NCI-H446 treated with DMSO at 0.1 percent for 48 hours (cell line): Measurements from ENCODE around the gene RPL28.

Experiments used
- DNase-seq: peaks from one replicate; lab custom pipeline; 2025; lab: John Stamatoyannopoulos, UW

Gene RPL28

DNA sequence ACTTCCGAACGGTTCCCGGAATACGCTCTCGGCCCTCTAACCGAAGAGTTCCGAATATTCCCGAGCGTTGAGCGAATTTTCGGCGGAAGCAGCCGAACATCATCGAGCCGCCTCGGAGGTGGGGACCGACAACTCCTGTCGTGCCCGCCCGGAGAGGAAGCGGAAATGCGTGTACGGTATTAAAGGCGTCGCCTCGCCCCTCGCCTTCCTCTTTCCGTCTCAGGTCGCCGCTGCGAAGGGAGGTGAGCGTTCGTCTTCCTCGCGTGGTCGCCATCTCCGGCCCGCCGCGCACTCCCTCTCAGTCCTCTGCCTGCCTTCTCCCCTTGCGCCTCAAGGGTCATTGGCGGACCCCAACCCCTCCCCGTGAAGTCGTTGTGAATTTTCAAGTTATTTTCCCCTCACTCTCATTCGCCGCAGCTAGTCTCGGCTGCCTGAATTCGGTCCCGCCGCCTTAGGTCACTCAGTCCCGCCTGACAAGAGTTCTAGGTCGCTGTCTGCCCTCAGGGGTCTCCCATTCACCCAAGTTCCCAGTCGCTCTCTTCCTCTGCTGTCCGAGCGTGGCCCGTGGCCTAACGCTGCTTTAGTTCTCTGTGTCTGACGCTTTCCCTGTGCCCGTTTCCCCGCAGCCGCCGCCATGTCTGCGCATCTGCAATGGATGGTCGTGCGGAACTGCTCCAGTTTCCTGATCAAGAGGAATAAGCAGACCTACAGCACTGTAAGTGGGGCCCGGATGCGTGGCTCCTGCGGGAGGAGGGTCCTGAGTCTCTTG lies at the start of gene RPL28:
TSS of gene RPL28 (plus strand) at position 209 of the 769 bp plus-strand sequence. CDS start at position 635, 426 bp downstream.
- peak; percentile 96 for DNase-seq

- no peak for DNase-seq
Measured at GRCh38 chr19:55336101-55336500, 49.6 kb upstream of the RPL28 start.

- DNase-seq = peak; percentile 100
Measured at GRCh38 chr19:55339105-55339888, 46.4 kb upstream of the RPL28 start, which contains the start of gene KMT5C. KMT5C (plus strand) TSS chr19:55339876; CDS start chr19:55341937, 2,061 bp downstream.

DNA sequence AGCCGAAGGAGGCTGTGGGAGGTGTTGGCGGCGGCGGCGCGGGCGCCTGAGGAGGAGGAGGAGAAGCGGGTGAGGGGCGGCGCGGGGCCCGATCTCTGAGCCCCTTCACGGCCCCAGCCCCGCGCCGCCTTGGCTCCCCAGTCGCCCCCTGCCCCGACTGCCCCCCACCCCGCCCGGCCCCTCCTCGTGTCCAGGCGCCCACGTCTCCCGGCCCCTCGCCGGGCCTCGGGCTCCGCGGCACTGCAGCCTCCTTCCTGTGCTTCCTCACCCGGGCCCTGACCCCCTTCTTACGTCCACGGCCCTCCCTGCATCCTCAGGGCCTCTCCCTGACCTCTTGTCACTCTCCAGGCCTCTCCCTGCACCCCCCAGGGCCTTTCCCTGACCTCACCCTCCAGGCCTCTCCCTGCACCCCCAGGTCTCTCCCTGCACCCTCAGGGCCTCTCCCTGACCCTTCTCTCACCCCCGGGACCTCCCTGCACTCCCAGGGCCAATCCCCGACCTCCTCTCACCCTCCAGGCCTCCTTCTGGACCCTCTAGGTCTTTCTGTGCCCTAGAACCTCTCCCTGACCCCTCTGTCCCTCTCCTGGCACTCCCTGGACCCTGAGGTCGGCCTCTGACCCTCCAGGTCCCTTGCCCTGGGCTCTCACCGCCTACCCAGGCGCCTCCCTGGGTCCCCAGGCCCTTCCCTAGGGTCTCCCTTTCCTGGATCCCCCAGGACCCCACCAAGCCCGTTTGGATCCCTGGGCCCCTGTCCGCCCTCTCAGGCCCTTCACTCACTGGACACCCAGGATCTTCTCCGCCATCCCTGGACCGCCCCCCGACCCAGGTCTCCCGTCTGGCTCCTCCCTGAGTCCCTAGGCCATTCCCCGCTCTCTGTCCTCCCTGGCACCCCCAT lies 45.6 kb upstream of the RPL28 start:
- DNase-seq = no peak

GRCh38 chr19:55340784-55341147 lies 45.0 kb upstream of the RPL28 start:
- no peak for DNase-seq

GRCh38 chr19:55341171-55341588 lies 44.6 kb upstream of the RPL28 start:
- peak; percentile 5 for DNase-seq

GRCh38 chr19:55341595-55342531 lies 43.9 kb upstream of the RPL28 start:
- no peak for DNase-seq

DNA sequence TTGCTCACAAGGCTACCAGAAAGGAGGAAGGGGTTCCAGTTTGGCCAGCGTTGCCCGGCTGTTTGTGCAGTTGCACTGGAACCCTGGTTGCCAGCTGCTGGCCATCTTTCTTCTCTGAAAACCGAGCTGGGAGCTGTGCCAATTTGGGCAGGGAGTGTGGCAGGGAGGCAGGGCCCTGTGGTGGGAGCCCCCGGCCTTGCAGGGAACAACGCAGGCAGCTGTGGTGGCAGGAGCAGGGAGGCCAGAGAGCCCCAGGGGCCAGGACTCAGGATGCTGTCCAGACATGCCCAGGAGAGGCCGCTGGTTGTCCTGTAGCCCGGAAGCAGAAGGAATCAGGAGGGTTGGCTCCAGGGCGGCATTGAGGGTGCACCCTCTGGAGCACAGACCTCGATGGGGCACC lies 41.3 kb upstream of the RPL28 start:
- peak; percentile 12 for DNase-seq

GRCh38 chr19:55345101-55345817 lies 40.5 kb upstream of the RPL28 start:
- DNase-seq = no peak

GRCh38 chr19:55345818-55346724 lies 39.7 kb upstream of the RPL28 start:
- DNase-seq = no peak

DNA sequence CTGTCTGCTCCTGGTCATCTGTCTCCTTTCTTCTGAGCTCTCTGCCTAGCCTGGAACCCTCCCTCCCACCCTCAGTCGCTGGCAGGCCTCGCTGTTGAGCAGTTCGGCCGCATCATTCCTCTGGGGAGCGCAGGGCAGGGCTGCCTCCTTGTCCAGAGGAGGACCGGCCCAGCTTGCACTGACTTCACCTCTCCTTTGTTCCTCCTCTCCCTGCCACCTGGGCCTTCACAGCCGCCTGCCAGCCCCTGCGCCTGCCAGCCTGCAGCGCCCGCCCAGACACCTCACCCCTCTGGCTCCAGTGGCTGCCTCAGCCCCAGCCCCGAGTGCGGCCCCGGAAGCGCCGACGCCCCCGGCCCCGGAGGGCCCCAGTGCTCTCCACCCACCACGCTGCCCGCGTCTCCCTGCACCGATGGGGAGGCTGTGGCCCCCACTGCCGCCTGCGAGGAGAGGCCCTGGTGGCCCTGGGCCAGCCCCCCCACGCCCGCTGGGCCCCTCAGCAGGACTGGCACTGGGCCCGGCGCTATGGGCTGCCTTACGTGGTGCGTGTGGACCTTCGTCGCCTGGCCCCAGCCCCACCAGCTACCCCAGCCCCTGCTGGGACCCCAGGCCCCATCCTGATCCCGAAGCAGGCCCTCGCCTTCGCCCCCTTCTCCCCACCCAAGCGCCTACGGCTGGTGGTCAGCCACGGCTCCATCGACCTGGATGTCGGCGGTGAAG lies 38.8 kb upstream of the RPL28 start:
- no peak for DNase-seq

DNA sequence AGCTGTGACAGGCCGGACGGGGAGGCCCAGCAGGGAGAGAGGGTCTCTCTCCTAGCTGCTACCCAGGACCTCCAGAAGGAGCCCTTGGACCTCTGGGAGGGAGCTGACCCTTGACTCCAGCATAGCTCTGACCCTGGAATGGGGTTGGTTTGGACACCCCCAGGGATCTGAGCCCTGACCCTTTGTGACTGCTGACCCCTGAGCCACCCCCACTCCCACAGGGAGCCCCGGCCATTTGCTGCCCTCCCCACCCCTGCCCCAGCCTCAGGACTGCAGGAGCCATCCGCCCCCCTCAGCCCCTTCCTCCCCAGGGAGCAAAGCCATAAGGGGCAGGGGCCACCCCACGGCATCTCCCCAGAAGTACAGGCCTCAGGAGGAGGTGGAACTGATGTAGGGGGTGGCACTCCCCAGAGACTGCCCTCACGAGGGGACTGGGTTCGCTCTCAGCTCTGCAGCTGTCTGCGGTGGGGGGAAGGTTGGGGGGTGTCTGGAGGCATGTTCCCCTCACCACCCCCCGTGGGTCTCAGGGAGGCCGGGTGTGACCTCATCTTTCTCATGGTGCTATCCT lies 38.2 kb upstream of the RPL28 start:
- no peak for DNase-seq

DNA sequence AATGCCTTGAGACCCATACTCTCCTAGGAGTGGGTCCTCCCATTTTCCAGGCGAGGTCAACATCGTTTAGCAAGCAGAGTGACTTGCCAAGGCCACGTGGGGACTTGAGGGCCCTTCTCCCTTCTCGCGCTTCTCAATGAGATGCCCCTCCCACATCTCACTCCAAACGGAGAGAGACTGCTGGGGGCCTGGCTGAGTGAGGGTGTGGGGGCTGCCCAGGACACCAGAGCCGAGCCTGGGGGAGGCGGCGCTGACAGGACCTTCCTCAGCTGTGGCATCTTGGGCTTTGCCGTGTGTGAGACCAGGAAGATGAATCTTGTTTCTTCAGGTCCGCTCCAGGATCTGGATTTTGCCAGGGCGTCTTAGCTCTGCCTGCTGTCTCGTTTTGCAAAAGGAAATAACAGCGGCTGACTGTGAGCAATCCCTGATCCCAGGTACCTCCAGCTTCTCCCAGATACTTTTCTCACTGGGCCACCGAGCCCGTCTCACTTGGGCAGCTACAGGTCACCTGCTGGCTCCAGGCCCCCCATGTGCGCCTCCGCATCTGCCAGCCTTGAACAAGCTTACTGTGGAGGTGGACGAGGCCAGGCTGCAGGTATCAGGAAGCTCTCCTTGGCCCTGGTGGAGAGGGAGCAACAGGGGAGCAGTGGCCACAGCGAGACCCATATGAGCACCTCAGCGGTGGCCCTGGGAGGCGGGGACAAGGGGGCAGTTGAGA lies 37.3 kb upstream of the RPL28 start:
- DNase-seq = no peak

GRCh38 chr19:55350620-55351315 lies 35.0 kb upstream of the RPL28 start:
- no peak for DNase-seq

GRCh38 chr19:55352040-55352439 lies 33.7 kb upstream of the RPL28 start:
- no peak for DNase-seq

DNA sequence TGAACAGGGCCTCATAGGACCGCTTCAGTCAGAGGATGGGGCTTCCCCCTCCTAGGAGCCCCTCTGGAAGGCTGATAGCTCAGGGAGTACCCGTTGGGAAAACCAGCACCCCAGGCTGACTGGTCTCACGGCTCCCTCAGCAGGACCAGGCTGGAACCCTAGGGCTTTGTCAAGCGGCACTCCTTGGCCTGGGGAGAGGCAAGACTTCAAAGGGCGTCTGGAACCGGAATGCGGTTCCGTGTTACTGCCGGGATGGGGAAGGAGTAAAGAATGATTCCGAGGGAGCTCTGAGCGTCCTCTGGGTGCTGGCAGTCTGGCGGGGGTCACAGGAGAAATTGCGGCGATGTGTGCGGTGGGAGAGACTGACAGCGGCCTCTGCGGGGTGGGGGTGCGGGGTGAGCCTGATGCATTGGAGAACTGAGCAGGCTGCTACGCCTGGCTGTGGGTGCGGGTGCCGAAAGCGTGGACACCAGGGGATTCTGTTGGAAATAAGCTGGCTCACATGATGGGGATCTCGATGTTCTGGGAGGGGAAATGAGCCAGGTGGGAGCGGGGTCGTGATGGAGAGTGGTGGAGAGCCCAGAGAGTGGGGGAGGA lies 33.1 kb upstream of the RPL28 start:
- no peak for DNase-seq
